Hepatocyte (in vitro differentiated cells): ENCODE results near the gene MAPKAP1. TPM values are rescaled to one million over a fixed set of nuclear protein-coding genes. Genes with fewer than 3 reads are reported as not detected.

Experiments
- DNase-seq: peaks from one replicate; pipeline ENCODE4 v3.0.0-alpha.2; 2016; ENCODE audit warnings: low spot score
- H2AFZ ChIP-seq: fragments of 200-600 bp; sonication (generic); 2 replicates; pipeline ENCODE4 v1.6.0; 2016; ENCODE audit warnings: antibody characterized with exemption, mild to moderate bottlenecking
- H3K27ac ChIP-seq: fragments of 200-600 bp; sonication (generic); 2 replicates; pipeline ENCODE4 v1.5.1; 2016; ENCODE audit warnings: mild to moderate bottlenecking
- H3K27me3 ChIP-seq: fragments of 200-600 bp; sonication (generic); 2 replicates; pipeline ENCODE4 v1.6.1; 2016
- H3K36me3 ChIP-seq: fragments of 200-600 bp; sonication (generic); replicated peaks from 2 replicates; pipeline ENCODE4 v1.5.1; 2016; ENCODE audit warnings: low read depth; ENCODE audit not compliant: insufficient read depth
- H3K4me1 ChIP-seq: fragments of 200-600 bp; sonication (generic); 2 replicates; pipeline ENCODE4 v1.5.1; 2016; ENCODE audit warnings: mild to moderate bottlenecking, moderate library complexity; ENCODE audit not compliant: insufficient read depth
- H3K4me2 ChIP-seq: fragments of 200-600 bp; sonication (generic); 2 replicates; pipeline ENCODE4 v1.6.0; 2016
- H3K4me3 ChIP-seq: fragments of 200-600 bp; sonication (generic); 2 replicates; pipeline ENCODE4 v1.5.1; 2016; ENCODE audit warnings: mild to moderate bottlenecking
- H3K79me2 ChIP-seq: fragments of 200-600 bp; sonication (generic); 2 replicates; pipeline ENCODE4 v1.6.0; 2017; ENCODE audit warnings: mild to moderate bottlenecking
- H3K9me2 ChIP-seq: fragments of 200-600 bp; sonication (generic); replicated peaks from 2 replicates; pipeline ENCODE4 v1.6.0; 2017; ENCODE audit warnings: mild to moderate bottlenecking; ENCODE audit not compliant: insufficient read depth
- H3K9me3 ChIP-seq: fragments of 200-600 bp; sonication (generic); 2 replicates; pipeline ENCODE4 v1.5.1; 2016; ENCODE audit warnings: low read depth, mild to moderate bottlenecking
- H4K20me1 ChIP-seq: fragments of 200-600 bp; sonication (generic); 2 replicates; pipeline ENCODE4 v1.6.0; 2016; ENCODE audit warnings: mild to moderate bottlenecking; ENCODE audit not compliant: insufficient read depth, poor library complexity, severe bottlenecking
- CTCF ChIP-seq: fragments of 200-600 bp; sonication (generic); IDR thresholded peaks from 2 replicates; pipeline ENCODE4 v1.5.1; 2016; ENCODE audit warnings: antibody characterized with exemption, mild to moderate bottlenecking; ENCODE audit not compliant: poor library complexity
- EZH2 ChIP-seq: fragments of 200-600 bp; sonication (generic); IDR thresholded peaks from 2 replicates; pipeline ENCODE4 v1.6.1; 2016; ENCODE audit warnings: antibody characterized with exemption, mild to moderate bottlenecking, borderline replicate concordance
- EZH2phosphoT487 ChIP-seq: fragments of 200-600 bp; sonication (generic); IDR thresholded peaks from one replicate; pipeline ENCODE4 v1.6.1; 2018; ENCODE audit warnings: antibody characterized with exemption, mild to moderate bottlenecking, low read depth, moderate library complexity; ENCODE audit not compliant: unreplicated experiment, severe bottlenecking
- WGBS: methylation state at CpG from one replicate; pipeline ENCODE4 v1.1.6; 2016; ENCODE audit warnings: low lambda C conversion rate; ENCODE audit errors: missing lambda C conversion rate; 5-methylcytosine and 5-hydroxymethylcytosine counted together
- polyA plus RNA-seq: library from polyadenylated mRNA; unstranded; fragments of >200 nt; fragmentation: Nextera tagmentation; extraction: Ambion mirVana; gene quantifications from 2 replicates; pipeline ENCODE4 v1.2.1, GENCODE V29; 2016
- total RNA-seq: library from RNA; depleted of rRNA; stranded (reverse); fragments of >200 nt; gene quantifications from 2 replicates; pipeline ENCODE4 v1.2.3, GENCODE V29; 2014

MAPKAP1 gene
- total and polyA plus RNA-seq, 2 experiments from 2014 or later: 74.5 to 79.4 TPM

DNA sequence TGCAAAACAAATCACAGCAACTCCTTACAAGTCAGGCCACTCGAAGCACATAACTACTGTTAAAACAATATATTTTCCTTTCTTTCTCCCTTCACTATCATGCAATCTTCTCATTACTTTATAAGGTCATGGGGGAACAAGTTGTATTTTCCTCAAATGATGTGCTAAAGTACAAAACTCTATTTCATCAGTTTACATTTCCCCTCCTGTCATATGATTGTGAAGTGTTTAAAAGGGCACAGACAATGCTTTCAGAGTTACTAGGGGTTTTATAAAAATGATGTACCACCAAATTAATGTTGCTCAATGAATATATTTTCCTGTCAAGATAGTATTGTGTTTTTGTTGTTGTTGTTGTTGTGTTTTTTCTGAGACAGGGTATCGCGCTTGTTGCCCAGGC lies 34.1 kb downstream of the MAPKAP1 start:
- no peak overlapping the region for H3K4me3 ChIP-seq
- no peak overlapping the region for H3K4me2 ChIP-seq
- DNase-seq: no peak
- H2AFZ ChIP-seq: no peak overlapping the region
- H3K9me2 ChIP-seq: no peaks in the 10 kb centered on the region
- H3K9me3 ChIP-seq: no peaks in the 10 kb centered on the region
- H3K27ac ChIP-seq: no peak overlapping the region
- 94% methylated on average over 3 of the region's 3 CpGs for WGBS
- H3K79me2 ChIP-seq: peaks cover 13% of the 10 kb centered on the region
- no peak for TF ChIP-seq CTCF
- TF ChIP-seq EZH2phosphoT487: no peak
- no peak for TF ChIP-seq EZH2
- H3K36me3 ChIP-seq: no peaks in the 10 kb centered on the region
- H3K27me3 ChIP-seq: no peaks in the 10 kb centered on the region
- H3K4me1 ChIP-seq: no peaks in the 10 kb centered on the region
- H4K20me1 ChIP-seq: peaks cover 3% of the 10 kb centered on the region

GRCh38 chr9:125663127-125663526 lies 43.9 kb downstream of the MAPKAP1 start:
- H2AFZ ChIP-seq: no peak overlapping the region
- H3K4me2 ChIP-seq: no peak overlapping the region
- no peak overlapping the region for H3K4me3 ChIP-seq
- no peaks in the 10 kb centered on the region for H3K4me1 ChIP-seq
- H3K27me3 ChIP-seq: no peaks in the 10 kb centered on the region
- DNase-seq: no peak
- no peak for TF ChIP-seq CTCF
- TF ChIP-seq EZH2phosphoT487: no peak
- no peak for TF ChIP-seq EZH2
- H3K79me2 ChIP-seq: peaks cover 2% of the 10 kb centered on the region
- H3K9me3 ChIP-seq: no peaks in the 10 kb centered on the region
- WGBS: 85% methylated on average over 3 of the region's 3 CpGs
- no peak overlapping the region for H3K27ac ChIP-seq
- peaks cover 2% of the 10 kb centered on the region for H4K20me1 ChIP-seq
- H3K9me2 ChIP-seq: no peaks in the 10 kb centered on the region
- H3K36me3 ChIP-seq: no peaks in the 10 kb centered on the region

DNA sequence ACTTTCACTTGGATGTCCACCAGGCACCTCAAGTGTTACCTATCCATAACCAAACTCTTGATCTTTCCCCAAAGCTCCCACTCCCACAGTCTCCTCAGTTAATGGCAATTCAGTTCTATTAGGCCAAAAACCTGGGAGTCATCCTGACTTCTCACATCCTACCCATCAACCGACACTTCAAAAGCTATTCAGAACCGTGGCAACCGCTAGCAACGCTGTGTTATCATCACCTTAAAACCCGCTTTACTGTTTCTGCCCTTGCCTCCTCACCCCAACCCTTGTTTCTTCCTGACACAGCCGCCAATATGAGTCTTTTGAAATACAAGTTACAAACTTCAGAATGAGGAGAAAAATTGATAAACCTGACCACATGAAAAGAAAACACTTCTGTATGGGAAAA lies 46.5 kb downstream of the MAPKAP1 start:
- no peak overlapping the region for H3K27ac ChIP-seq
- 89% methylated on average over 6 of the region's 6 CpGs for WGBS
- no peak for DNase-seq
- no peaks in the 10 kb centered on the region for H3K27me3 ChIP-seq
- no peak for TF ChIP-seq CTCF
- TF ChIP-seq EZH2: no peak
- no peak for TF ChIP-seq EZH2phosphoT487
- no peaks in the 10 kb centered on the region for H3K9me2 ChIP-seq
- H3K4me2 ChIP-seq: no peak overlapping the region
- H2AFZ ChIP-seq: no peak overlapping the region
- H3K9me3 ChIP-seq: no peaks in the 10 kb centered on the region
- no peaks in the 10 kb centered on the region for H4K20me1 ChIP-seq
- H3K4me1 ChIP-seq: no peaks in the 10 kb centered on the region
- no peaks in the 10 kb centered on the region for H3K36me3 ChIP-seq
- H3K4me3 ChIP-seq: no peak overlapping the region
- H3K79me2 ChIP-seq: peaks cover 7% of the 10 kb centered on the region

- H4K20me1 ChIP-seq: no peaks in the 10 kb centered on the region
- no peaks in the 10 kb centered on the region for H3K9me3 ChIP-seq
- no peaks in the 10 kb centered on the region for H3K36me3 ChIP-seq
- H3K79me2 ChIP-seq: peaks cover 11% of the 10 kb centered on the region
- no peak overlapping the region for H3K4me3 ChIP-seq
- WGBS: 90% methylated on average over 3 of the region's 4 CpGs
- TF ChIP-seq EZH2 (no peak), EZH2phosphoT487 (no peak), CTCF (no peak)
- H3K4me1 ChIP-seq: no peaks in the 10 kb centered on the region
- no peaks in the 10 kb centered on the region for H3K27me3 ChIP-seq
- no peak overlapping the region for H3K27ac ChIP-seq
- DNase-seq: no peak
- no peak overlapping the region for H3K4me2 ChIP-seq
- H3K9me2 ChIP-seq: no peaks in the 10 kb centered on the region
- H2AFZ ChIP-seq: no peak overlapping the region
Observed at GRCh38 chr9:125659954-125660353, 47.1 kb downstream of the MAPKAP1 start.
